Measurements from ENCODE around the gene SIRPA.

DNA sequence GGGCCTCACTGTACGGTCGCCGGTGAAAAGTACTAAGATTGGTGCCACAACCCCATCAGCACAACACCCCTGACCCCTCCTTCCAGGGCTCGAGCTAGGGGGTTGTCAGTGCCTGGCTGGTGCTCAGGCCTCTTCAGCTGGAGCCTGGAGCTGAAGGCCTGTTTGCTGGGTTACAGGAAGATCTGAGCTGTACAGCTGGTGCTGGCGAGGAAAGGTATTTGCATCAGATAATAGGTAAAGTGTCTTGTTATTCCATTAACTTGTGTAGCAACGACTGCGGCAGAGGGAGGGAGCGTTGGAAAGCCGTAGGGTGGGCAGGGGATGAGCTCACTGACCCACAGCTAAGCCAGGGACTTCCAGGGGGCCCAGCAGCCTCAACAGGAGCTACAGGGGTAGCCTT is 15.8 kb upstream of the SIRPA start:
- TF ChIP-seq CTCF (IDR thresholded peaks at IDR 0.05) (no peak), ZNF219 (CRISPR knock-in tag; IDR thresholded peaks at IDR 0.05; ENCODE audit: borderline replicate concordance) (no peak), AFF4 (CRISPR knock-in tag; IDR thresholded peaks at IDR 0.05; ENCODE audit: borderline replicate concordance) (no peak), IRF2 (CRISPR knock-in tag; IDR thresholded peaks at IDR 0.05; ENCODE audit: borderline replicate concordance, low read depth) (no peak), USF1 (CRISPR knock-in tag; IDR thresholded peaks at IDR 0.05) (no peak), TEAD4 (CRISPR knock-in tag; IDR thresholded peaks at IDR 0.05) (no peak), GRHL2 (CRISPR knock-in tag; IDR thresholded peaks at IDR 0.05; ENCODE audit: insufficient replicate concordance, severe bottlenecking) (no peak), SOX15 (CRISPR knock-in tag; IDR thresholded peaks at IDR 0.05) (no peak)
- TF ChIP-seq, protein P1, sequence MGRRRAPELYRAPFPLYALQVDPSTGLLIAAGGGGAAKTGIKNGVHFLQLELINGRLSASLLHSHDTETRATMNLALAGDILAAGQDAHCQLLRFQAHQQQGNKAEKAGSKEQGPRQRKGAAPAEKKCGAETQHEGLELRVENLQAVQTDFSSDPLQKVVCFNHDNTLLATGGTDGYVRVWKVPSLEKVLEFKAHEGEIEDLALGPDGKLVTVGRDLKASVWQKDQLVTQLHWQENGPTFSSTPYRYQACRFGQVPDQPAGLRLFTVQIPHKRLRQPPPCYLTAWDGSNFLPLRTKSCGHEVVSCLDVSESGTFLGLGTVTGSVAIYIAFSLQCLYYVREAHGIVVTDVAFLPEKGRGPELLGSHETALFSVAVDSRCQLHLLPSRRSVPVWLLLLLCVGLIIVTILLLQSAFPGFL (CRISPR knock-in tag; IDR thresholded peaks at IDR 0.05; ENCODE audit: borderline replicate concordance), result no peak
- TF ChIP-seq, protein P2, sequence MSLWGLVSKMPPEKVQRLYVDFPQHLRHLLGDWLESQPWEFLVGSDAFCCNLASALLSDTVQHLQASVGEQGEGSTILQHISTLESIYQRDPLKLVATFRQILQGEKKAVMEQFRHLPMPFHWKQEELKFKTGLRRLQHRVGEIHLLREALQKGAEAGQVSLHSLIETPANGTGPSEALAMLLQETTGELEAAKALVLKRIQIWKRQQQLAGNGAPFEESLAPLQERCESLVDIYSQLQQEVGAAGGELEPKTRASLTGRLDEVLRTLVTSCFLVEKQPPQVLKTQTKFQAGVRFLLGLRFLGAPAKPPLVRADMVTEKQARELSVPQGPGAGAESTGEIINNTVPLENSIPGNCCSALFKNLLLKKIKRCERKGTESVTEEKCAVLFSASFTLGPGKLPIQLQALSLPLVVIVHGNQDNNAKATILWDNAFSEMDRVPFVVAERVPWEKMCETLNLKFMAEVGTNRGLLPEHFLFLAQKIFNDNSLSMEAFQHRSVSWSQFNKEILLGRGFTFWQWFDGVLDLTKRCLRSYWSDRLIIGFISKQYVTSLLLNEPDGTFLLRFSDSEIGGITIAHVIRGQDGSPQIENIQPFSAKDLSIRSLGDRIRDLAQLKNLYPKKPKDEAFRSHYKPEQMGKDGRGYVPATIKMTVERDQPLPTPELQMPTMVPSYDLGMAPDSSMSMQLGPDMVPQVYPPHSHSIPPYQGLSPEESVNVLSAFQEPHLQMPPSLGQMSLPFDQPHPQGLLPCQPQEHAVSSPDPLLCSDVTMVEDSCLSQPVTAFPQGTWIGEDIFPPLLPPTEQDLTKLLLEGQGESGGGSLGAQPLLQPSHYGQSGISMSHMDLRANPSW (CRISPR knock-in tag; conservative IDR thresholded peaks at IDR 0.05; ENCODE audit: low read depth), result no peak
- TF ChIP-seq, protein P3, sequence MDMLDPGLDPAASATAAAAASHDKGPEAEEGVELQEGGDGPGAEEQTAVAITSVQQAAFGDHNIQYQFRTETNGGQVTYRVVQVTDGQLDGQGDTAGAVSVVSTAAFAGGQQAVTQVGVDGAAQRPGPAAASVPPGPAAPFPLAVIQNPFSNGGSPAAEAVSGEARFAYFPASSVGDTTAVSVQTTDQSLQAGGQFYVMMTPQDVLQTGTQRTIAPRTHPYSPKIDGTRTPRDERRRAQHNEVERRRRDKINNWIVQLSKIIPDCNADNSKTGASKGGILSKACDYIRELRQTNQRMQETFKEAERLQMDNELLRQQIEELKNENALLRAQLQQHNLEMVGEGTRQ (CRISPR knock-in tag; IDR thresholded peaks at IDR 0.05), result no peak
